HCT116 (cell line): ENCODE measurements around the gene ERMARD.

Experiments used
- CBX3 ChIP-seq: IDR thresholded peaks from 2 replicates; pipeline ENCODE4 v1.6.1; 2012; ENCODE audit warnings: low read depth
- EGR1 ChIP-seq: IDR thresholded peaks from 2 replicates; pipeline ENCODE4 v1.6.1; 2012; ENCODE audit warnings: low read depth
- EZH2 ChIP-seq: fragments of 200-600 bp; sonication (generic); IDR thresholded peaks from 2 replicates; pipeline ENCODE4 v1.6.1; 2017; ENCODE audit warnings: antibody characterized with exemption, mixed run types
- EZH2phosphoT487 ChIP-seq: fragments of 200-600 bp; IDR thresholded peaks from 2 replicates; pipeline ENCODE4 v1.6.1; 2018; ENCODE audit warnings: antibody characterized with exemption, borderline replicate concordance
- POLR2A ChIP-seq: IDR thresholded peaks from 2 replicates; pipeline ENCODE4 v1.7.0; 2011; ENCODE audit warnings: borderline replicate concordance; ENCODE audit not compliant: insufficient read depth, insufficient read length; ENCODE audit errors: extremely low read depth
- POLR2AphosphoS5 ChIP-seq: IDR thresholded peaks from 2 replicates; pipeline ENCODE4 v1.6.1; 2011; ENCODE audit warnings: mild to moderate bottlenecking, low read depth, low read length, moderate library complexity
- SP1 ChIP-seq: IDR thresholded peaks from 2 replicates; pipeline ENCODE4 v1.6.1; 2012; ENCODE audit warnings: low read depth
- SRF ChIP-seq: IDR thresholded peaks from 2 replicates; pipeline ENCODE4 v1.6.1; 2012; ENCODE audit warnings: low read depth
- YY1 ChIP-seq: IDR thresholded peaks from 2 replicates; pipeline ENCODE4 v1.6.1; 2011; ENCODE audit warnings: low read length, low read depth, moderate library complexity, mild to moderate bottlenecking; ENCODE audit not compliant: insufficient replicate concordance; ENCODE audit errors: extremely low read depth
- ZNF274 ChIP-seq: fragments of 200-500 bp; sonication (Bioruptor generic); IDR thresholded peaks from 2 replicates; pipeline ENCODE4 v1.6.1; 2014; ENCODE audit warnings: mild to moderate bottlenecking, low read depth, low read length, inconsistent platforms
- TF ChIP-seq, protein P1 (sequence below), 3 experiments: fragments of 200-600 bp in 1 of 3; sonication (generic) in 1 of 3; IDR thresholded peaks in 2 of 3; conservative IDR thresholded peaks in 1 of 3; 2 replicates each; pipeline ENCODE4 v1.5.1; 2012 to 2017; ENCODE audit warnings: low read depth in 2 of 3, low read length in 2 of 3, antibody characterized with exemption in 1 of 3, borderline replicate concordance in 1 of 3, control low read depth in 1 of 3, mild to moderate bottlenecking in 1 of 3, mixed read lengths in 1 of 3, mixed run types in 1 of 3, moderate library complexity in 1 of 3; ENCODE audit not compliant: insufficient read depth in 1 of 3
- TF ChIP-seq, protein P2 (sequence below): IDR thresholded peaks from 2 replicates; pipeline ENCODE4 v1.6.1; 2012; ENCODE audit warnings: low read depth
- TF ChIP-seq, protein P3 (sequence below): IDR thresholded peaks from 2 replicates; pipeline ENCODE4 v1.6.1; 2011; ENCODE audit warnings: mild to moderate bottlenecking, low read length, moderate library complexity; ENCODE audit not compliant: insufficient replicate concordance; ENCODE audit errors: extremely low read depth

DNA sequence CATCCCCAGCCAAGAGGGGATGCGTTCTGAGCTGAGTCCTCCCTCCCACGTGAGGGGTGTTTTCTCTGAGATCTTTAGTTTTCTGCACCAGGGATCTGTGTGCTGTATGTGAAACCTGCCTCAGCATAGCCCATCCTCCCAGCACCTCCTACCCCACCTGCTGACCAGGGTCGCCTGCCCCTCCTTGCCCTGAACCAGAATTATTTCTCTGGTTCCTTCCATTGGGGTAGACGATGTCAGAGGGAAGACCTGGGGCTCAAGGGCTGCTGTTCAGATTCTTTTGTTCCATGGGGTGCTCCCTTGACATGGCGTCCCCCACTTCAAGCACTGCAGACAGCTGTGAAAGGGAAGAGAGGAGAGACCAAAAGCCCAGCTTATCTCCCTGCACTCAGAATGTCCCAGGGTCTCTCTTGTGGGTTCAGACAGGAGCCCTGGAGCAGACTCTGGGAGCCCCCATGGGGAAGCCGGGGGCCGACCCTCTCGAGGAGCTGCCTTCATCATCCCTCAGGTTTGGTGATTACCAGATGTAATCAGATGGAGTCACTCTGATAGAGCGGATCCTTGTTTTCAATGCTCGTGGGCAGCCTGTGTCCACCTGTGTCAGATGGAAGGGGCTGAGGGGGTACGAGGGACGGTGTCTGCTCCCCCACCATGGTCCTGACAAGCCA, 74.3 kb downstream of the ERMARD start:
- TF ChIP-seq, protein P1, sequence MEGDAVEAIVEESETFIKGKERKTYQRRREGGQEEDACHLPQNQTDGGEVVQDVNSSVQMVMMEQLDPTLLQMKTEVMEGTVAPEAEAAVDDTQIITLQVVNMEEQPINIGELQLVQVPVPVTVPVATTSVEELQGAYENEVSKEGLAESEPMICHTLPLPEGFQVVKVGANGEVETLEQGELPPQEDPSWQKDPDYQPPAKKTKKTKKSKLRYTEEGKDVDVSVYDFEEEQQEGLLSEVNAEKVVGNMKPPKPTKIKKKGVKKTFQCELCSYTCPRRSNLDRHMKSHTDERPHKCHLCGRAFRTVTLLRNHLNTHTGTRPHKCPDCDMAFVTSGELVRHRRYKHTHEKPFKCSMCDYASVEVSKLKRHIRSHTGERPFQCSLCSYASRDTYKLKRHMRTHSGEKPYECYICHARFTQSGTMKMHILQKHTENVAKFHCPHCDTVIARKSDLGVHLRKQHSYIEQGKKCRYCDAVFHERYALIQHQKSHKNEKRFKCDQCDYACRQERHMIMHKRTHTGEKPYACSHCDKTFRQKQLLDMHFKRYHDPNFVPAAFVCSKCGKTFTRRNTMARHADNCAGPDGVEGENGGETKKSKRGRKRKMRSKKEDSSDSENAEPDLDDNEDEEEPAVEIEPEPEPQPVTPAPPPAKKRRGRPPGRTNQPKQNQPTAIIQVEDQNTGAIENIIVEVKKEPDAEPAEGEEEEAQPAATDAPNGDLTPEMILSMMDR (IDR thresholded peaks at IDR 0.05 in 2 of 3, conservative IDR thresholded peaks at IDR 0.05 in 1 of 3; ENCODE audit: borderline replicate concordance in 1 of 3, insufficient read depth in 1 of 3, low read depth in 2 of 3, low read length in 2 of 3) = no peak
- TF ChIP-seq POLR2A (no peak), ZNF274 (no peak), EZH2 (no peak), POLR2AphosphoS5 (no peak), SRF (no peak), EGR1 (no peak), CBX3 (no peak), EZH2phosphoT487 (no peak), SP1 (no peak), YY1 (no peak)
- TF ChIP-seq, protein P2, sequence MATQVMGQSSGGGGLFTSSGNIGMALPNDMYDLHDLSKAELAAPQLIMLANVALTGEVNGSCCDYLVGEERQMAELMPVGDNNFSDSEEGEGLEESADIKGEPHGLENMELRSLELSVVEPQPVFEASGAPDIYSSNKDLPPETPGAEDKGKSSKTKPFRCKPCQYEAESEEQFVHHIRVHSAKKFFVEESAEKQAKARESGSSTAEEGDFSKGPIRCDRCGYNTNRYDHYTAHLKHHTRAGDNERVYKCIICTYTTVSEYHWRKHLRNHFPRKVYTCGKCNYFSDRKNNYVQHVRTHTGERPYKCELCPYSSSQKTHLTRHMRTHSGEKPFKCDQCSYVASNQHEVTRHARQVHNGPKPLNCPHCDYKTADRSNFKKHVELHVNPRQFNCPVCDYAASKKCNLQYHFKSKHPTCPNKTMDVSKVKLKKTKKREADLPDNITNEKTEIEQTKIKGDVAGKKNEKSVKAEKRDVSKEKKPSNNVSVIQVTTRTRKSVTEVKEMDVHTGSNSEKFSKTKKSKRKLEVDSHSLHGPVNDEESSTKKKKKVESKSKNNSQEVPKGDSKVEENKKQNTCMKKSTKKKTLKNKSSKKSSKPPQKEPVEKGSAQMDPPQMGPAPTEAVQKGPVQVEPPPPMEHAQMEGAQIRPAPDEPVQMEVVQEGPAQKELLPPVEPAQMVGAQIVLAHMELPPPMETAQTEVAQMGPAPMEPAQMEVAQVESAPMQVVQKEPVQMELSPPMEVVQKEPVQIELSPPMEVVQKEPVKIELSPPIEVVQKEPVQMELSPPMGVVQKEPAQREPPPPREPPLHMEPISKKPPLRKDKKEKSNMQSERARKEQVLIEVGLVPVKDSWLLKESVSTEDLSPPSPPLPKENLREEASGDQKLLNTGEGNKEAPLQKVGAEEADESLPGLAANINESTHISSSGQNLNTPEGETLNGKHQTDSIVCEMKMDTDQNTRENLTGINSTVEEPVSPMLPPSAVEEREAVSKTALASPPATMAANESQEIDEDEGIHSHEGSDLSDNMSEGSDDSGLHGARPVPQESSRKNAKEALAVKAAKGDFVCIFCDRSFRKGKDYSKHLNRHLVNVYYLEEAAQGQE = no peak
- TF ChIP-seq, protein P3, sequence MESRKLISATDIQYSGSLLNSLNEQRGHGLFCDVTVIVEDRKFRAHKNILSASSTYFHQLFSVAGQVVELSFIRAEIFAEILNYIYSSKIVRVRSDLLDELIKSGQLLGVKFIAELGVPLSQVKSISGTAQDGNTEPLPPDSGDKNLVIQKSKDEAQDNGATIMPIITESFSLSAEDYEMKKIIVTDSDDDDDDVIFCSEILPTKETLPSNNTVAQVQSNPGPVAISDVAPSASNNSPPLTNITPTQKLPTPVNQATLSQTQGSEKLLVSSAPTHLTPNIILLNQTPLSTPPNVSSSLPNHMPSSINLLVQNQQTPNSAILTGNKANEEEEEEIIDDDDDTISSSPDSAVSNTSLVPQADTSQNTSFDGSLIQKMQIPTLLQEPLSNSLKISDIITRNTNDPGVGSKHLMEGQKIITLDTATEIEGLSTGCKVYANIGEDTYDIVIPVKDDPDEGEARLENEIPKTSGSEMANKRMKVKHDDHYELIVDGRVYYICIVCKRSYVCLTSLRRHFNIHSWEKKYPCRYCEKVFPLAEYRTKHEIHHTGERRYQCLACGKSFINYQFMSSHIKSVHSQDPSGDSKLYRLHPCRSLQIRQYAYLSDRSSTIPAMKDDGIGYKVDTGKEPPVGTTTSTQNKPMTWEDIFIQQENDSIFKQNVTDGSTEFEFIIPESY = no peak
